H9 (cell line): Measurements from ENCODE around the gene SPATA22. TPM values are rescaled to one million over a fixed set of nuclear protein-coding genes. Genes with fewer than 3 reads are reported as not detected.
A peak's percentile ranks its signal among the peaks of the same experiment; 100 is the strongest.

Experiments
- DNase-seq: peaks from one replicate; pipeline ENCODE4 v3.0.0-alpha.2; 2017
- H2AFZ ChIP-seq: one replicate; pipeline ENCODE4 v1.6.1; 2013; ENCODE audit warnings: mild to moderate bottlenecking, low read length, control low read depth, moderate library complexity
- H2AK5ac ChIP-seq: 2 replicates; pipeline ENCODE4 v1.6.1; 2013; ENCODE audit warnings: low read length, control low read depth, mixed read lengths; ENCODE audit not compliant: insufficient read length
- H2BK120ac ChIP-seq: one replicate; pipeline ENCODE4 v1.6.1; 2013; ENCODE audit warnings: low read depth, mild to moderate bottlenecking, low read length, control low read depth, inconsistent platforms; ENCODE audit not compliant: poor library complexity, severe bottlenecking
- H2BK12ac ChIP-seq: 2 replicates; pipeline ENCODE4 v1.6.1; 2013; ENCODE audit warnings: low read length, control low read depth, mixed read lengths, low read depth; ENCODE audit not compliant: insufficient read length
- H2BK15ac ChIP-seq: 2 replicates; pipeline ENCODE4 v1.6.1; 2013; ENCODE audit warnings: low read depth, low read length, control low read depth
- H2BK20ac ChIP-seq: one replicate; pipeline ENCODE4 v1.6.1; 2013; ENCODE audit warnings: low read depth, mild to moderate bottlenecking, low read length, control low read depth, inconsistent platforms; ENCODE audit not compliant: poor library complexity, severe bottlenecking
- H2BK5ac ChIP-seq: 2 replicates; pipeline ENCODE4 v1.6.1; 2013; ENCODE audit warnings: low read length, control low read depth, mixed read lengths; ENCODE audit not compliant: insufficient read length
- H3K14ac ChIP-seq: 2 replicates; pipeline ENCODE4 v1.6.1; 2013; ENCODE audit warnings: low read length, control low read depth; ENCODE audit not compliant: insufficient read depth
- H3K18ac ChIP-seq: 2 replicates; pipeline ENCODE4 v1.6.1; 2013; ENCODE audit warnings: low read depth, mild to moderate bottlenecking, mixed read lengths, low read length, control low read depth; ENCODE audit not compliant: insufficient read length
- H3K23ac ChIP-seq: 2 replicates; pipeline ENCODE4 v1.6.1; 2013; ENCODE audit warnings: low read length, control low read depth, mixed read lengths, low read depth; ENCODE audit not compliant: insufficient read length
- H3K23me2 ChIP-seq: 2 replicates; pipeline ENCODE4 v1.6.1; 2013; ENCODE audit warnings: low read depth, mild to moderate bottlenecking, mixed read lengths, low read length, control low read depth; ENCODE audit not compliant: insufficient read length, poor library complexity, severe bottlenecking
- H3K27ac ChIP-seq: 2 replicates; pipeline ENCODE4 v1.5.1; 2013; ENCODE audit warnings: low read length, control low read depth, mixed read lengths, low read depth; ENCODE audit not compliant: insufficient read length
- H3K27me3 ChIP-seq: 2 replicates; pipeline ENCODE4 v1.6.1; 2013; ENCODE audit warnings: low read length, control low read depth, inconsistent platforms; ENCODE audit not compliant: insufficient read depth
- H3K4ac ChIP-seq: 2 replicates; pipeline ENCODE4 v1.6.1; 2013; ENCODE audit warnings: low read depth, mild to moderate bottlenecking, control low read depth, inconsistent platforms, low read length, moderate library complexity
- H3K4me1 ChIP-seq: 2 replicates; pipeline ENCODE4 v1.6.1; 2013; ENCODE audit warnings: low read length, control low read depth, inconsistent platforms; ENCODE audit not compliant: insufficient read depth
- H3K4me2 ChIP-seq: 2 replicates; pipeline ENCODE4 v1.6.1; 2013; ENCODE audit warnings: low read length, control low read depth, mixed read lengths; ENCODE audit not compliant: insufficient read length, insufficient read depth
- H3K56ac ChIP-seq: 2 replicates; pipeline ENCODE4 v1.6.1; 2013; ENCODE audit warnings: low read depth, mild to moderate bottlenecking, mixed read lengths, low read length, control low read depth; ENCODE audit not compliant: insufficient read length
- H3K79me1 ChIP-seq: 2 replicates; pipeline ENCODE4 v1.6.1; 2013; ENCODE audit warnings: low read depth, mild to moderate bottlenecking, moderate library complexity, low read length, control low read depth, inconsistent platforms; ENCODE audit not compliant: insufficient read depth, poor library complexity, severe bottlenecking
- H3K79me2 ChIP-seq: 2 replicates; pipeline ENCODE4 v1.6.1; 2013; ENCODE audit warnings: low read length, control low read depth, inconsistent platforms; ENCODE audit not compliant: insufficient read depth
- H3K9ac ChIP-seq: 2 replicates; pipeline ENCODE4 v1.6.1; 2013; ENCODE audit warnings: low read length, control low read depth, mixed read lengths; ENCODE audit not compliant: insufficient read length; ENCODE audit errors: extremely low read depth
- H3K9me3 ChIP-seq: one replicate; pipeline ENCODE4 v1.6.1; 2013; ENCODE audit warnings: low read depth, low read length, inconsistent platforms; ENCODE audit not compliant: control insufficient read depth
- H3T11ph ChIP-seq: one replicate; pipeline ENCODE4 v1.6.1; 2013; ENCODE audit warnings: mild to moderate bottlenecking, low read length, control low read depth, inconsistent platforms
- H4K20me1 ChIP-seq: one replicate; pipeline ENCODE4 v1.6.1; 2013; ENCODE audit not compliant: control insufficient read depth, insufficient read length, insufficient read depth
- H4K5ac ChIP-seq: 2 replicates; pipeline ENCODE4 v1.6.1; 2013; ENCODE audit warnings: low read depth, mild to moderate bottlenecking, mixed read lengths, low read length, control low read depth; ENCODE audit not compliant: insufficient read length
- H4K8ac ChIP-seq: replicated peaks from 2 replicates; pipeline ENCODE4 v1.6.1; 2013; ENCODE audit warnings: low read length, control low read depth, mixed read lengths, low read depth; ENCODE audit not compliant: insufficient read length
- H4K91ac ChIP-seq: 2 replicates; pipeline ENCODE4 v1.6.1; 2013; ENCODE audit warnings: low read depth, mild to moderate bottlenecking, moderate library complexity, mixed read lengths, low read length, control low read depth; ENCODE audit not compliant: insufficient read length
- H3K27ac Mint-ChIP-seq, 3 experiments: 2 replicates in 2 of 3; 3 replicates in 1 of 3; pipeline ENCODE4 v1.8.0; 2020 to 2021; ENCODE audit warnings: mixed read lengths in 3 of 3, mild to moderate bottlenecking in 1 of 3, moderate library complexity in 1 of 3
- H3K27me3 Mint-ChIP-seq: 2 replicates; pipeline ENCODE4 v1.8.0; 2021; ENCODE audit warnings: low read depth, mild to moderate bottlenecking, moderate library complexity, mixed read lengths
- H3K36me3 Mint-ChIP-seq, 3 experiments: 2 replicates in 2 of 3; 3 replicates in 1 of 3; pipeline ENCODE4 v1.8.0; 2020 to 2021; ENCODE audit warnings: low read depth in 3 of 3, mixed read lengths in 3 of 3; ENCODE audit not compliant: insufficient read depth in 1 of 3
- H3K4me1 Mint-ChIP-seq, 2 experiments: 2 replicates each; pipeline ENCODE4 v1.8.0; 2020; ENCODE audit warnings: mixed read lengths in 2 of 2
- H3K4me3 Mint-ChIP-seq, 2 experiments: 2 replicates in 1 of 2; 3 replicates in 1 of 2; pipeline ENCODE4 v1.8.0; 2020 to 2021; ENCODE audit warnings: mild to moderate bottlenecking in 2 of 2, mixed read lengths in 2 of 2, moderate library complexity in 1 of 2
- H3K9me3 Mint-ChIP-seq, 2 experiments: 2 replicates in 1 of 2; 3 replicates in 1 of 2; pipeline ENCODE4 v1.8.0; 2020; ENCODE audit warnings: mild to moderate bottlenecking in 2 of 2, mixed read lengths in 2 of 2, moderate library complexity in 1 of 2
- CTCF ChIP-seq: fragments of 200-600 bp; sonication (generic); conservative IDR thresholded peaks from 3 replicates; pipeline ENCODE4 v1.8.0; 2021; ENCODE audit warnings: antibody characterized with exemption, mild to moderate bottlenecking
- WGBS: extraction: QIAGEN DNeasy Blood & Tissue Kit; methylation state at CpG from one replicate; pipeline ENCODE4 v1.1.7; 2013; ENCODE audit warnings: missing lambda C conversion rate, low lambda C conversion rate, mixed read lengths; ENCODE audit not compliant: insufficient read length; ENCODE audit errors: extremely low coverage; 5-methylcytosine and 5-hydroxymethylcytosine counted together
- total RNA-seq: library from RNA; stranded (reverse); gene quantifications from 2 replicates; pipeline ENCODE4 v1.2.1, GENCODE V29; 2021

The SPATA22 gene
- total RNA-seq, 1 experiment from 2014 or later, result not detected

- no peak overlapping the region for H3K18ac ChIP-seq
- Mint-ChIP-seq H3K36me3 (peaks cover 0 to 3% (median 3%) of the 10 kb centered on the region in 3 experiments; a peak in 6 of 7 replicates), H3K9me3 (peaks cover 6 to 11% of the 10 kb centered on the region in 2 experiments), H3K27me3 (peaks cover 4% of the 10 kb centered on the region; the same call in 1 of the 2 replicates), H3K27ac (no peak overlapping the region), H3K4me3 (peak overlapping the region in 1 of 2 experiments; percentile 22; a peak in 1 of 5 replicates), H3K4me1 (peaks cover 22 to 24% of the 10 kb centered on the region in 2 experiments)
- TF ChIP-seq CTCF, result no peak
- H3K79me1 ChIP-seq, result no peaks in the 10 kb centered on the region
- H3K4me1 ChIP-seq, result 0 out of 2 replicates have a peak, but pooled peaks cover 4% of the 10 kb centered on the region
- no peak overlapping the region for H2AK5ac ChIP-seq
- no peak overlapping the region for H4K8ac ChIP-seq
- no peak overlapping the region for H3K23ac ChIP-seq
- H3K27ac ChIP-seq, result no peak overlapping the region
- no peak overlapping the region for H2AFZ ChIP-seq
- H3K56ac ChIP-seq, result no peak overlapping the region
- no peak overlapping the region for H3K4me2 ChIP-seq
- DNase-seq, result peak; percentile 15
- no peak overlapping the region for H3K4ac ChIP-seq
- H2BK5ac ChIP-seq, result no peak overlapping the region
- no peak overlapping the region for H2BK20ac ChIP-seq
- H4K5ac ChIP-seq, result no peak overlapping the region
- WGBS, result no CpG with 5 or more reads among the region's 2 CpGs
- H4K20me1 ChIP-seq, result no peaks in the 10 kb centered on the region
- H2BK15ac ChIP-seq, result no peak overlapping the region
- H4K91ac ChIP-seq, result no peak overlapping the region
- H3K9ac ChIP-seq, result no peak overlapping the region
- H3K27me3 ChIP-seq, result no peaks in the 10 kb centered on the region
- no peak overlapping the region for H3K14ac ChIP-seq
- no peaks in the 10 kb centered on the region for H3K9me3 ChIP-seq
- no peak overlapping the region for H3T11ph ChIP-seq
- no peak overlapping the region for H2BK12ac ChIP-seq
- no peak overlapping the region for H2BK120ac ChIP-seq
- H3K23me2 ChIP-seq, result no peaks in the 10 kb centered on the region
- H3K79me2 ChIP-seq, result no peaks in the 10 kb centered on the region
Measured at GRCh38 chr17:3506054-3506453, 34.4 kb upstream of the SPATA22 start.
